NCI-H1105 treated with DMSO at 0.1 percent for 48 hours (cell line): Measurements from ENCODE around the gene SLX9.
"Not testable (repeated sequence)": the region's sequence is repeated elsewhere in the genome, so short reads cannot be mapped to it uniquely, and the experiment has no call there.

Experiments
- DNase-seq: peaks from one replicate; lab custom pipeline; 2025; lab: John Stamatoyannopoulos, UW

SLX9 gene

DNA sequence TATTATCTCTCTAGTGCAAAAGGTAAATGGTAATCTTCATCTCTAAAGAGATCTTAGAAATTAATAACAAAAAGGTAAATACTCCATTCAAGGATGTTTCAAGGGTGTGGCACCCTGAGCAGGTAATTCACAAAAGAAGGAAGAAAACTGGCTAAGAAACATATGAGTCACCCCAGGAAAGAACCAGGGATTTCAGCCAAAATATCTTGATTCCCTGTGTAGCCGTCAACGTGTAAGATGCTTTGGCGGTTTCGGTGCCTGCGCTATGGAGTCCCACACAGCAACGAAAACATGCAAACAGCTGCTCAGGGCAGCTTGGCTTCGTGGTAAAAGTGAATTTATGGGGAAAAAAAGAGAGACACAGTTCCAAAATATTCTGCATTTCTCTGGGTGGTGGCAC lies 22.9 kb upstream of the SLX9 start:
- DNase-seq, result no peak

DNA sequence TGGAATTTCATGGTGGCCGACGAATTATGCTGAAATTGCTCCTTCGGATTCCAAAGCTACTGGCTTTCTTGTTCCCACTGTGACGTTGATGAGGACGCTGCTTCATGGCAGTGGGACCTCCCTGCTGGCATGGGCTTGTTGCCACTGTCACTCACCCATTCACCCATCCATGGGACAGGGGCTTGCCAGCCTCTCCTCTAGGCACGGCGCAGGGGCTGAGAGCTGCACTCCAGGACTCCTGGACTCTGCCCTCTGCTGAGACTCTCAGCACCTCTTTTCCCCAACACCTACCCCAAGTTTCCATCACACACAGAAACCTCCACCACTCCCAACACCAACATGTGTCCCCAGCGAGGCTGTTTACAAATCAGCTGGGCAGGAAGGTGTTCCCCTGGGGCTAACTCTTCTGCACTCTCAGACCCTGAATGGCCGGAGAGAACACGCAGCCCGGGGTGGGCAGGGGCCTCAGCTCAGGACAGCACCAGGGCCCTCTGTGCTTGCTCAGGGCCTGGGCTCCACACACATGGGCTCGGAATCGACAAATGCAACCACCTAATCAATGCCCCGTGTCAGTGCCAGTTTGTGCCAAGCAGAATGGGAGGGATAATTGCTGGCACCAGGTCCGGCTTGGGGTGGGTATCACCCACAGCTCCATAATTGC lies 22.3 kb upstream of the SLX9 start:
- no peak for DNase-seq

DNA sequence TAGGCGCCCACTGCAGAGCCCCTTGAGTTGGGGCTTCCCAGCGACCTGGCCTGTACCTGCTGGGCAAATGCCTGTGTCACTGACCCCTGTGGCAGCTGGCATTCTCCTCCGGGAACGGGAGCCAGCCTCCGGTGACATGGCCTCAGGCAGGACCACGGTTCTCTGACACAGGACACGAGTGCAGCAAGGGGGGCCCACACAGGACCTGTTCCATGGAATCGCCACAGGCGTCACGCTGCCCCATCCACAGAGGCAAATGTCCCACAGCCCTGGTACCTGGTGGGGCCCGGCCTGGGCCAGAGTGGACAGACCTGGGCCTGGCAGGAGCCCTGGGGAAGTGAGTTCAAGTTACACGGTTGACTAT lies 21.7 kb upstream of the SLX9 start:
- no peak for DNase-seq

GRCh38 chr21:44918581-44919033 lies 21.2 kb upstream of the SLX9 start:
- DNase-seq, result no peak

- DNase-seq, result no peak
These were observed 20.5 kb upstream of the SLX9 start for GRCh38 chr21:44919111-44919912.

- no peak for DNase-seq
These were observed 19.7 kb upstream of the SLX9 start for GRCh38 chr21:44919913-44920693.

- no peak for DNase-seq
These were observed 18.9 kb upstream of the SLX9 start, which contains the start of gene ITGB2 for GRCh38 chr21:44920694-44921604. Gene ITGB2, minus strand, starts transcription at chr21:44920899. Its CDS starts 10,117 bp downstream, at chr21:44910782.

DNA sequence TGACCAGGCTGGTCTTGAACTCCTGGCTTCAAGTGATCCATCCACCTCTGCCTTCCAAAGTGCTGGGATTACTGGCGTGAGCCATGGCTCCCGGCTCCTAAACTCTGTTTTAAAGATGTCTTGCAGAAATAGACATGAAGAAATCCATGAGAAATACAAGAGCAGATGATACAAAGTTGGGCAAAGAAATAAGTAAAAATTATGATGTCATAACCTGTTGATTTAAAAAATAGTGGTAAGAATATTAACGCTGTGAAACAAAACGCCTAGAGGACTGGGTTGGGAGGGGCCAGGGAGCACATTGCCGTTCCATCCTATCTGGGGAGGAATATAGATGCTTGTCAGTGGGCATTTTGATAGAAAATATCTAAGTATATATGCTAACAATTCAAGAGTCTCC lies 17.9 kb upstream of the SLX9 start:
- no peak for DNase-seq

DNA sequence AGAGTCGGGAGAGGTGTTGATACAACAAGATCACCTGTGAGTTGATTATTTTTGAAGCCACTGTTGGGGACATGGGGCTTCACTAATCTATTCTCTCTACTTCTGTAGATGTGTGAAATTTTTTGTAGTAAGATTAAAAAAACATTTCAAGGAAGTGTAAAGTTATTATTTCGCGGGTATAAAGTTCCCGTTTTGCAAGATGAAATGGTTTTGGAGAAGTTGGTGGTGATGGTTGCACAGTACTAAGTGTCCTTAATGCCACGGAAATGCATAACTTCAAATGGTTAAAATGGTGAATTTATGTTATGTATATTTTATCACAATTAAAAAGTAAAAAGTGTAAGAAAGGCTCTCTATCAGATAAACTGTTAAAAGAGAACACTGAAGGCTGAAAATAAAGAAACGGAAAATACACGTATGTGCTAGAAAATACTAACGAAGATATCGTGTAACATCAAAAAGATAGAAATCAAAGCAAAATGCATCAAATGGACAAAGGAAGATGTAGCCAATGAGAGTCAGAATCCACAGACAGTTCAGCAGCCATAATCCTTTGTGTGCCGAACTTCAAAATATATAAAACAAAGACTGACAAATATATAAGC lies 16.2 kb upstream of the SLX9 start:
- no peak for DNase-seq

DNA sequence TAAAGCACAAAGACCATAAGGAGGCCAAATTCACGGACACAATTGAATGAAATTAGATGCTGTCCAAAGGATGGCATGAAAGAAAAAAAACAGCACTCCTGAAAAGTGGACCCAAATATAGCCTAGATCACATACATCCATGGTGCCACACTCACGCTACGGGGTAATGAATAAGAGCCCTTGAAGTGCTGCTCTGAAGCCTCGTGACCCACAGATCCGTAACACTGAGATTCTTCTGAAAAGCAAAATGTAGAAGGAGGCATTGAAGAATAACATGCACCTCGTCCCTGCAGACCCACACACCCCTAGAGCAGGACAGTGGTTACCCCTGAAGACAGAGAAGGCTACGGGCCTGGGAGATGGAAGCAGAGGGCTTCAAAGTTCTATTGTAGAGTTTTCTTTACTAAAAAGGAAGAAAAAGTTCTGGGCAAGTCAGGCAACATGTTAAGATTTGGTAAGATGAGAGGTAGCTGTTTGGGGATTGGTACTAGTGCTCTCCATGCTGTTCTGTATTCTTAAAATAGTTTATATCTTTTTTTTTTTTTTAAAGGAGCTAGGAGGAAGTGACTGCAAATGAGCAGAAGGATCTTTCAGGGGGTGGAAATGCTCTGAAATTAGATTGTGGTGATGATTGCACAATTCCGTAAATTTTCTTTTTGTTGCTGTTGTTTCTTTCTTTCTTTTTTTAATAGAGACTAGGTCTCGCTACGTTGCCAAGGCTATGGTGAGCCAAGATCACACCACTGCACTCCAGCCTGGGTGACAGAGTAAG lies 15.0 kb upstream of the SLX9 start:
- no peak for DNase-seq

- DNase-seq, result no peak
These were observed 14.5 kb upstream of the SLX9 start for GRCh38 chr21:44925378-44925755.

DNA sequence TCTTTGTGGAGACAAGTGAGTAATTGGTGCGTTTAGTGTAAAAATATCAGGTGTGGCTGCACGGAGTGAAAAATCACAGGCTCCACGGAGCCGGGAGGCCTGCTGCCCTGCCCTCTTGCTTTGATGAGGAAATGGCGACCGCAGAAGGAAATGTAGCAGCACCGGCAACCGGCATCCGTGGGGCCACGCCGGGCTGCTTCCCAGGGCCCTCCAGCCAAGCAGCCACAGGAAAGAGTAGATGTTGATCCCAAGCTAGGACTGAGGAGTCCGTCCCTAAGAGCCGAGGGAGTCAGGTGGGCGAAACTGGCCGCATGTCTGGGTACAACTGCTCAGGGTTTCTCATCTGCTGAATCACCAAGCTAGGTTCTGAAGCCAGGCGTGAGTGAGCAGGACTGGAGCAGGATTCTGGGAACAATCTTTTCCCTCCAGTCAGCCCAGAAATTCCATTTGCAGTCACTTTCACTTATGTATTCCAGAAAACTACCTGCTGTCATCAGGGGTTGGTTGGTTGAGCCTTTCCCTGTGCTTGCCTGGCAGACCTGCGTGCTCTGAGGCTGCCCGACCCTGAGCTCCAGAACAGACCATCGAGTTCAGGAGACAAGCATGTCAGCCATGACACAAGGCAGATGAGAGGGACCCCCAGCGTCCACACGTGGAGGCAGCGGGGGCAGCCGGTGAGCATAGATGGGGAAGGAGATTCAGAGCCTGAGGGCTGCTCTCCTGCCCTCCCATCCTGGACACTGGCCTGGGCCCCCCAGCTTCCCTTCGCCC lies 13.3 kb upstream of the SLX9 start:
- DNase-seq, result no peak

DNA sequence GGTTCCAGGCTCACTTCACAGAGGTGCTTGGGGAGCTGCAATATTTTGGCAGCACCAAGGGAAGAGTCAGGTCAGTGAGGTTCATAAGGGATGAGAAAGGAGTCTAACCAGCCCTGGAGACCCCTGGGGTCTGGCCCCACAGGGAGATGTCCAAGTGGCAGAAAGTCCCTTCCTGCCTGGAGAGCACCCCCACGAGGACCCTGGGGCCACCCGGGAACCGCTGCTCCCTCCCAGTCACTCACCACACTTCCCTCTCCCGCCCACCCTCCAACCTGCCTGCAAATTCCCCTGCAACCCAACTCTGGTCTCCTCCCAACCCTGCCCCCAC lies 12.6 kb upstream of the SLX9 start:
- no peak for DNase-seq

- DNase-seq, result no peak
These were observed 12.0 kb upstream of the SLX9 start for GRCh38 chr21:44927587-44928461.

GRCh38 chr21:44928500-44929241 lies 11.2 kb upstream of the SLX9 start:
- DNase-seq, result not testable (repeated sequence)

DNA sequence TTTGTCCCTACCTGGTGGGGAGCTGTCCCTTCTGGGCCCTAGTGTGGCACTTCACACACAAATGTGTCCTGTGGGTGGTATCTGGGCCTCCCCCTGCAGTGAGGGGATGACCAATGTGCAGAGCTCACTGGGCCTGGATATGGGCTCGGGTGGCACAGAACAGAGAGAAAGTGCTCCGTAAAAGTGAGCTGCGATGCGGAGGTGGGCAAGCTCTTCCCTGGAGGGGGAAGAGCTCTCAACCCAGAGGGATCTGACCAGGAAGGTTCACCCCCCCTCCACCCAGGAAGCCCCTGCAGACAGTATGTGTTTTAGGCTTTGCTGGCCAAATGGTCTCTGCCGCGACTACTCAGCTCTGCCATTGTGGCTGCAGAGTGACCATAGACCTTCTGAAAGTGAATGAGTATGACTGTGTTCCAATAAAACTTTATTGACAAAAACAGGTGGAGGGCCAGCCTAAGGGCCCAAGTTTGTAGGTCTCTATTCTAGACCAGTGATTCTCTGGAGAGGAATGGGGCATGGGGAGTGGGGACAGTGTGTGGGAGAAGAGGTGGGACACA lies 10.5 kb upstream of the SLX9 start:
- DNase-seq, result no peak

DNA sequence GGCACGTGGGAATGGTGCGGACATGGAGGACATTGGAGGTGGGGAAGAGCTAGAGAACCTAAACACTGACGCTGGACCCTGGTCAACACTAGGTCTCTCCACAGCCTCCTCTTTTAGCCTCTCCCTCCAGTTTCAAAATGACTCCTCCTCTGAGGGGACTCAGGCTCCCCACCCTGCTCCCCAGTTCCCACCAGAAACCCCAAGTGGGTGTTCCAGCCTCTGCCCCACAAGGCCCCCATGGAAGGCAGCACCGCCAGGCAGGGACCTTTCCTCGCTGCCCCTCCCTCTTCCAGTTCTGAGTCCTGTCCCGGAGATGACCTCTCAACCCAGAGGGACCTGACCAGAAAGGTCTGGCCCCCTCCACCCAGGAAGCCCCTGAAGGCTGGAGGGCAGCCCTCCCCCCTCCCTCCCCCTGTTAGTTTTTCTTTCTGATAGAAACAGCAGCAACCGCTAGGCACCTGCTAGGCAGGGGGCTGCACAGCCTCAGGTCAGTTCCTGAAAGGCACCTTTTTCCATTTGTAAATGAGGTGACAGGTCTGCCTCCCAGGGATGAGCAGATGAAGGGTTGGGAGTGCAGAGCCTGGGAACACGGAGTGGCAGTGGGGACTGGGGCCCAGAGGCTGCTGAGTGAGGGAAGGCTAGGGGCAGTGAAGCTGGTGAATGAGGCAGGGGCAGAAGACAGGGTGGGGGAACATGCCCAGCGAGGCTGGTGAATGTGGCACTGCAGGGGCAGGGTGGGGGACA lies 9.9 kb upstream of the SLX9 start:
- no peak for DNase-seq
